HepG2 (cell line): Measurements from ENCODE around the gene CDK10. TPM values are rescaled to one million over a fixed set of nuclear protein-coding genes. Genes with fewer than 3 reads are reported as not detected.

Experiments used
- ATAC-seq: fragments of 200-7000 bp; cut with Tn5 transposase; 3 replicates; pipeline ENCODE4 v1.9.1; 2020; ENCODE audit warnings: mild to moderate bottlenecking, moderate library complexity
- BruUV-seq: library from RNA; stranded (reverse); fragments of 400-500 nt; replicated peaks from 2 replicates; lab custom pipeline; 2021; lab: Mats Ljungman, UMichigan
- CTCF ChIA-PET: fragments of 300-600 bp; formaldehyde crosslinking; extraction: SDS; loops from one replicate; lab custom pipeline; 2021; ENCODE audit warnings: low total read pairs, inconsistent platforms, low intra/inter-chr PET ratio; lab: Yijun Ruan, JAX
- POLR2A ChIA-PET: fragments of 350-600 bp; sonication (Branson Sonifier 250); formaldehyde crosslinking; loops from one replicate; lab custom pipeline; 2020; ENCODE audit warnings: antibody characterized with exemption, inconsistent platforms; lab: Yijun Ruan, JAX
- DNase-seq: peaks from one replicate; pipeline ENCODE4 v3.0.0-alpha.2; 2015; ENCODE audit warnings: low spot score
- FAIRE-seq: peaks from 3 replicates; lab custom pipeline; 2011; peaks lifted over from hg19 to GRCh38; lab: Jason Lieb, UNC
- H2AFZ ChIP-seq: one replicate; pipeline ENCODE4 v1.6.1; 2011; ENCODE audit warnings: low read length, inconsistent platforms
- H3K27ac ChIP-seq: fragments of 300-600 bp; 3 replicates; pipeline ENCODE4 v1.8.0; 2011; ENCODE audit warnings: mixed run types, mild to moderate bottlenecking, mixed read lengths, low read length, inconsistent platforms; ENCODE audit not compliant: insufficient read depth; ENCODE audit errors: extremely low read length
- H3K27me3 ChIP-seq, 2 experiments: fragments of 200-600 bp in 1 of 2; 2 replicates in 1 of 2; 3 replicates in 1 of 2; pipeline versions ENCODE4 v1.6.0 to v1.8.0; 2011; ENCODE audit warnings: low read length in 2 of 2, mild to moderate bottlenecking in 2 of 2, moderate library complexity in 2 of 2, inconsistent platforms in 1 of 2; ENCODE audit not compliant: insufficient read depth in 2 of 2, control insufficient read depth in 1 of 2
- H3K36me3 ChIP-seq, 2 experiments: fragments of 200-600 bp in 1 of 2; replicated peaks in 1 of 2; 2 replicates in 1 of 2; 3 replicates in 1 of 2; pipeline versions ENCODE4 v1.5.1 to v1.8.0; 2011; ENCODE audit warnings: low read length in 2 of 2, inconsistent platforms in 1 of 2; ENCODE audit not compliant: insufficient read depth in 2 of 2, control insufficient read depth in 1 of 2
- H3K4me1 ChIP-seq: 2 replicates; pipeline ENCODE4 v1.5.1; 2012; ENCODE audit warnings: low read length, inconsistent platforms; ENCODE audit not compliant: insufficient read depth
- H3K4me2 ChIP-seq: 2 replicates; pipeline ENCODE4 v1.6.0; 2011; ENCODE audit warnings: low read depth, low read length, inconsistent platforms
- H3K4me3 ChIP-seq, 3 experiments: fragments of 200-600 bp in 1 of 3; sonication (generic), shearing (Covaris generic) in 1 of 3; replicated peaks in 1 of 3; 2 replicates each; pipeline ENCODE4 v1.5.1; 2011 to 2016; ENCODE audit warnings: low read length in 3 of 3, inconsistent platforms in 2 of 3, low read depth in 2 of 3, mild to moderate bottlenecking in 2 of 3, control low read depth in 1 of 3, mixed read lengths in 1 of 3; ENCODE audit not compliant: insufficient read depth in 1 of 3
- H3K79me2 ChIP-seq: one replicate; pipeline ENCODE4 v1.6.1; 2011; ENCODE audit warnings: low read length, inconsistent platforms; ENCODE audit not compliant: insufficient read depth
- H3K9ac ChIP-seq: 2 replicates; pipeline ENCODE4 v1.6.0; 2011; ENCODE audit warnings: mild to moderate bottlenecking, low read depth, low read length, inconsistent platforms; ENCODE audit not compliant: insufficient read depth
- H3K9me3 ChIP-seq: 2 replicates; pipeline ENCODE4 v1.5.1; 2012; ENCODE audit warnings: mild to moderate bottlenecking, low read length
- H4K20me1 ChIP-seq: 2 replicates; pipeline ENCODE4 v1.6.0; 2011; ENCODE audit warnings: inconsistent platforms, mild to moderate bottlenecking, low read length, moderate library complexity; ENCODE audit not compliant: insufficient read depth
- HOXA3 ChIP-seq: sonication (generic); formaldehyde crosslinking; IDR thresholded peaks from 2 replicates; pipeline ENCODE4 v1.5.0; 2020; ENCODE audit warnings: missing genetic modification reagents
- POLR2A ChIP-seq, 2 experiments: IDR thresholded peaks; 2 replicates each; pipeline ENCODE4 v1.6.1; 2011; ENCODE audit warnings: low read depth in 2 of 2, low read length in 2 of 2, mild to moderate bottlenecking in 1 of 2, moderate library complexity in 1 of 2; ENCODE audit not compliant: insufficient read depth in 1 of 2
- SRSF4 ChIP-seq: fragments of 200-400 bp; formaldehyde crosslinking; IDR thresholded peaks from one replicate; pipeline ENCODE4 v1.6.1; 2018; ENCODE audit warnings: mild to moderate bottlenecking, low read depth, low read length, moderate library complexity; ENCODE audit not compliant: poor library complexity, severe bottlenecking
- ZMYM2 ChIP-seq: sonication (generic); formaldehyde crosslinking; IDR thresholded peaks from 2 replicates; pipeline ENCODE4 v1.8.0; 2022; ENCODE audit warnings: mild to moderate bottlenecking, missing genetic modification reagents
- ZNF724P ChIP-seq: sonication (generic); formaldehyde crosslinking; IDR thresholded peaks from 2 replicates; pipeline ENCODE4 v1.8.0; 2022; ENCODE audit warnings: missing genetic modification reagents, borderline replicate concordance
- WGBS: methylation state at CpG from one replicate; pipeline ENCODE4 v1.1.6; 2017; ENCODE audit warnings: low lambda C conversion rate; 5-methylcytosine and 5-hydroxymethylcytosine counted together
- in situ Hi-C: cut with HindIII; loops from 2 replicates; pipeline ENCODE4 v1.10.0; 2017; ENCODE audit warnings: low pct_unique_long_range_greater_than_20kb; ENCODE audit not compliant: extremely low pct_ligation_motif_present
- intact Hi-C: fragments of 100-400 bp; cut with micrococcal nuclease; formaldehyde crosslinking; loops from one replicate; pipeline ENCODE4 v1.10.0; 2022; ENCODE audit not compliant: unreplicated experiment
- polyA plus RNA-seq, 8 experiments: library from polyadenylated mRNA; depleted of rRNA in 3 of 8; stranded (reverse) in 7 of 8; unstranded in 1 of 8; fragments of >200 nt; fragmentation: Illumina TruSeq in 4 of 8; extraction: Trizol in 4 of 8; gene quantifications; 2 replicates each; pipeline versions ENCODE4 v1.2.1 to v1.2.3, GENCODE V29; 2011 to 2016; ENCODE audit warnings: low read depth in 4 of 8, missing spikeins in 1 of 8, mixed read lengths in 1 of 8; ENCODE audit not compliant: insufficient read depth in 1 of 8
- total RNA-seq, 5 experiments: library from RNA; depleted of rRNA; stranded (reverse); fragments of >200 nt; fragmentation: Illumina TruSeq; extraction: Trizol; gene quantifications; 2 replicates each; pipeline ENCODE4 v1.2.3, GENCODE V29; 2016; ENCODE audit warnings: low read depth in 1 of 5
- TF ChIP-seq, protein P1 (sequence below): IDR thresholded peaks from 2 replicates; pipeline ENCODE4 v1.6.1; 2016; ENCODE audit warnings: low read depth, missing genetic modification reagents, missing compliant biosample characterization
- TF ChIP-seq, protein P2 (sequence below): sonication (generic); formaldehyde crosslinking; IDR thresholded peaks from 2 replicates; pipeline ENCODE4 v1.5.1; 2020; ENCODE audit warnings: missing genetic modification reagents, mild to moderate bottlenecking, borderline replicate concordance
- TF ChIP-seq, protein P3 (sequence below): sonication (generic); formaldehyde crosslinking; IDR thresholded peaks from 2 replicates; pipeline ENCODE4 v1.8.0; 2022; ENCODE audit warnings: mild to moderate bottlenecking, missing genetic modification reagents, moderate library complexity

CDK10 gene
- total and polyA plus RNA-seq, 2 of the 13 experiments (the other 11 are each of a cell fraction or from before 2014, with no cell fraction given), result 2.5 to 3.9 TPM

- TF ChIP-seq, protein P1, sequence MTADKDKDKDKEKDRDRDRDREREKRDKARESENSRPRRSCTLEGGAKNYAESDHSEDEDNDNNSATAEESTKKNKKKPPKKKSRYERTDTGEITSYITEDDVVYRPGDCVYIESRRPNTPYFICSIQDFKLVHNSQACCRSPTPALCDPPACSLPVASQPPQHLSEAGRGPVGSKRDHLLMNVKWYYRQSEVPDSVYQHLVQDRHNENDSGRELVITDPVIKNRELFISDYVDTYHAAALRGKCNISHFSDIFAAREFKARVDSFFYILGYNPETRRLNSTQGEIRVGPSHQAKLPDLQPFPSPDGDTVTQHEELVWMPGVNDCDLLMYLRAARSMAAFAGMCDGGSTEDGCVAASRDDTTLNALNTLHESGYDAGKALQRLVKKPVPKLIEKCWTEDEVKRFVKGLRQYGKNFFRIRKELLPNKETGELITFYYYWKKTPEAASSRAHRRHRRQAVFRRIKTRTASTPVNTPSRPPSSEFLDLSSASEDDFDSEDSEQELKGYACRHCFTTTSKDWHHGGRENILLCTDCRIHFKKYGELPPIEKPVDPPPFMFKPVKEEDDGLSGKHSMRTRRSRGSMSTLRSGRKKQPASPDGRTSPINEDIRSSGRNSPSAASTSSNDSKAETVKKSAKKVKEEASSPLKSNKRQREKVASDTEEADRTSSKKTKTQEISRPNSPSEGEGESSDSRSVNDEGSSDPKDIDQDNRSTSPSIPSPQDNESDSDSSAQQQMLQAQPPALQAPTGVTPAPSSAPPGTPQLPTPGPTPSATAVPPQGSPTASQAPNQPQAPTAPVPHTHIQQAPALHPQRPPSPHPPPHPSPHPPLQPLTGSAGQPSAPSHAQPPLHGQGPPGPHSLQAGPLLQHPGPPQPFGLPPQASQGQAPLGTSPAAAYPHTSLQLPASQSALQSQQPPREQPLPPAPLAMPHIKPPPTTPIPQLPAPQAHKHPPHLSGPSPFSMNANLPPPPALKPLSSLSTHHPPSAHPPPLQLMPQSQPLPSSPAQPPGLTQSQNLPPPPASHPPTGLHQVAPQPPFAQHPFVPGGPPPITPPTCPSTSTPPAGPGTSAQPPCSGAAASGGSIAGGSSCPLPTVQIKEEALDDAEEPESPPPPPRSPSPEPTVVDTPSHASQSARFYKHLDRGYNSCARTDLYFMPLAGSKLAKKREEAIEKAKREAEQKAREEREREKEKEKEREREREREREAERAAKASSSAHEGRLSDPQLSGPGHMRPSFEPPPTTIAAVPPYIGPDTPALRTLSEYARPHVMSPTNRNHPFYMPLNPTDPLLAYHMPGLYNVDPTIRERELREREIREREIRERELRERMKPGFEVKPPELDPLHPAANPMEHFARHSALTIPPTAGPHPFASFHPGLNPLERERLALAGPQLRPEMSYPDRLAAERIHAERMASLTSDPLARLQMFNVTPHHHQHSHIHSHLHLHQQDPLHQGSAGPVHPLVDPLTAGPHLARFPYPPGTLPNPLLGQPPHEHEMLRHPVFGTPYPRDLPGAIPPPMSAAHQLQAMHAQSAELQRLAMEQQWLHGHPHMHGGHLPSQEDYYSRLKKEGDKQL (CRISPR knock-in tag), result no peak
- TF ChIP-seq, protein P2, sequence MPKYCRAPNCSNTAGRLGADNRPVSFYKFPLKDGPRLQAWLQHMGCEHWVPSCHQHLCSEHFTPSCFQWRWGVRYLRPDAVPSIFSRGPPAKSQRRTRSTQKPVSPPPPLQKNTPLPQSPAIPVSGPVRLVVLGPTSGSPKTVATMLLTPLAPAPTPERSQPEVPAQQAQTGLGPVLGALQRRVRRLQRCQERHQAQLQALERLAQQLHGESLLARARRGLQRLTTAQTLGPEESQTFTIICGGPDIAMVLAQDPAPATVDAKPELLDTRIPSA (CRISPR knock-in tag), result no peak
- TF ChIP-seq POLR2A (IDR thresholded peaks at IDR 0.05; ENCODE audit: insufficient read depth in 1 of 2, low read depth in 2 of 2, low read length in 2 of 2) (no peak), HOXA3 (CRISPR knock-in tag) (no peak), SRSF4 (no peak)
- TF ChIP-seq, all 625 proteins: peak for 0
These were observed 14.1 kb upstream of the CDK10 start (continued) for GRCh38 chr16:89672177-89672941.

GRCh38 chr16:89678258-89678657, 8.2 kb upstream of the CDK10 start:
- Histone ChIP-seq H3K9me3 (peaks cover 22% of the 10 kb centered on the region), H3K27ac (no peak overlapping the region), H3K4me2 (no peak overlapping the region), H3K4me1 (peaks cover 2% of the 10 kb centered on the region; the same call in 1 of the 2 replicates), H3K36me3 (no peaks in the 10 kb centered on the region), H3K9ac (no peak overlapping the region), H3K79me2 (no peaks in the 10 kb centered on the region), H3K27me3 (no peaks in the 10 kb centered on the region), H2AFZ (no peak overlapping the region), H3K4me3 (no peak overlapping the region), H4K20me1 (no peaks in the 10 kb centered on the region)
- in situ Hi-C loops (no loop called here), intact Hi-C loops (no loop called here)
- ATAC-seq (no peak), DNase-seq (no peak), FAIRE-seq (no peak)
- ChIA-PET POLR2A (no interaction called here), CTCF (no interaction called here)
- BruUV-seq, result no TSS peak
- 84% methylated on average over 2 of the region's 2 CpGs for WGBS
- TF ChIP-seq ZMYM2 (CRISPR knock-in tag) (no peak), ZNF724P (CRISPR knock-in tag) (peak; percentile 83)
- TF ChIP-seq, protein P3, sequence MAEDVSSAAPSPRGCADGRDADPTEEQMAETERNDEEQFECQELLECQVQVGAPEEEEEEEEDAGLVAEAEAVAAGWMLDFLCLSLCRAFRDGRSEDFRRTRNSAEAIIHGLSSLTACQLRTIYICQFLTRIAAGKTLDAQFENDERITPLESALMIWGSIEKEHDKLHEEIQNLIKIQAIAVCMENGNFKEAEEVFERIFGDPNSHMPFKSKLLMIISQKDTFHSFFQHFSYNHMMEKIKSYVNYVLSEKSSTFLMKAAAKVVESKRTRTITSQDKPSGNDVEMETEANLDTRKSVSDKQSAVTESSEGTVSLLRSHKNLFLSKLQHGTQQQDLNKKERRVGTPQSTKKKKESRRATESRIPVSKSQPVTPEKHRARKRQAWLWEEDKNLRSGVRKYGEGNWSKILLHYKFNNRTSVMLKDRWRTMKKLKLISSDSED, result no peak
